ENCODE results near the gene CORO7.

DNA sequence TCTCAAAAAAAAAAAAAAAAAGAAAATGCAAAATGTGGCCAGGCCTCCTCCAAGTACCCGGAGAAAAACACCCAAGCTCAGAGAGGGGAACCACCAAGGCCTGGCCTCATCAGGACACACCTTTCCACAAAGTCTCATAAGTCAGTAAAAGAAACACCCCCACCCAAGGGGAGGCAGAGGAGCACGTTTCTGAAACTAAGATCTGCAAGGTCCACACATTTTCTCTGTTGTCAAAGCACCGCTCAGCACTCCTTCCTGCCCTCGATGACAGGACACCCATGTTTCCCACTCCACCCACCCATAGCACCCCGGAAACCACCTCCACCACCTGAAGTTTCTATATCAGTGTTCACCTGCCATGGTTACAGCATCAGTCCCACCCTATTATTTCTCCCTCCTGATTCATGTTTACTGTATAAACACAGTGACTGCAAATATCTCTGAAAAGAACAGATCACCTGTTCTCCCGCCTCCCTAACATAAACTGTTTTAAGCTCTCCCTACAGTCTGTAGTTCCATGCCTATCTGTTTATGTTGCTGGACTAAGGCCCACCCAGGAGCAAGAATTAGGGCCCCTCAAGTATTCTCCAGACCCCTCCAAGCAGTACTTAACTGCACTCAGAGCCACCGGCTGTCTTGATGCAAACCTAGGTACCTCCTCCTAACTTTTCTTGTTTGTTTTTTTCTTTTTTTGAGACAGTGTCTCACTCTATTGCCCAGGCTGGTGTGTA, 2.0 kb downstream of the CORO7 start:
- TF ChIP-seq EP300 (IDR thresholded peaks at IDR 0.05) (no peak), POLR2A (IDR thresholded peaks at IDR 0.05) (no peak), POLR2AphosphoS5 (IDR thresholded peaks at IDR 0.05) (no peak)
- TF ChIP-seq, protein P1, sequence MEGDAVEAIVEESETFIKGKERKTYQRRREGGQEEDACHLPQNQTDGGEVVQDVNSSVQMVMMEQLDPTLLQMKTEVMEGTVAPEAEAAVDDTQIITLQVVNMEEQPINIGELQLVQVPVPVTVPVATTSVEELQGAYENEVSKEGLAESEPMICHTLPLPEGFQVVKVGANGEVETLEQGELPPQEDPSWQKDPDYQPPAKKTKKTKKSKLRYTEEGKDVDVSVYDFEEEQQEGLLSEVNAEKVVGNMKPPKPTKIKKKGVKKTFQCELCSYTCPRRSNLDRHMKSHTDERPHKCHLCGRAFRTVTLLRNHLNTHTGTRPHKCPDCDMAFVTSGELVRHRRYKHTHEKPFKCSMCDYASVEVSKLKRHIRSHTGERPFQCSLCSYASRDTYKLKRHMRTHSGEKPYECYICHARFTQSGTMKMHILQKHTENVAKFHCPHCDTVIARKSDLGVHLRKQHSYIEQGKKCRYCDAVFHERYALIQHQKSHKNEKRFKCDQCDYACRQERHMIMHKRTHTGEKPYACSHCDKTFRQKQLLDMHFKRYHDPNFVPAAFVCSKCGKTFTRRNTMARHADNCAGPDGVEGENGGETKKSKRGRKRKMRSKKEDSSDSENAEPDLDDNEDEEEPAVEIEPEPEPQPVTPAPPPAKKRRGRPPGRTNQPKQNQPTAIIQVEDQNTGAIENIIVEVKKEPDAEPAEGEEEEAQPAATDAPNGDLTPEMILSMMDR (IDR thresholded peaks at IDR 0.05), result no peak

Measured in suprapubic skin (tissue), 4 donors.